ENCODE results near the gene PAK5.

PAK5 gene

GRCh38 chr20:9775176-9775575, 63.7 kb downstream of the PAK5 start:
- no peak for DNase-seq

GRCh38 chr20:9769954-9770353, 68.9 kb downstream of the PAK5 start:
- DNase-seq, result no peak

- no peak for DNase-seq
These were observed 77.4 kb downstream of the PAK5 start for GRCh38 chr20:9761476-9761875.

- no peak for DNase-seq
These were observed 79.5 kb downstream of the PAK5 start for GRCh38 chr20:9759392-9759791.

GRCh38 chr20:9758752-9759151, 80.1 kb downstream of the PAK5 start:
- DNase-seq, result no peak

GRCh38 chr20:9756660-9757059, 82.2 kb downstream of the PAK5 start:
- DNase-seq, result no peak

GRCh38 chr20:9755301-9755700, 83.6 kb downstream of the PAK5 start:
- no peak for DNase-seq

- no peak for DNase-seq
These were observed 94.3 kb downstream of the PAK5 start for GRCh38 chr20:9744551-9744950.

GRCh38 chr20:9743871-9744270, 95.0 kb downstream of the PAK5 start:
- no peak for DNase-seq

- DNase-seq, result no peak
These were observed 96.1 kb downstream of the PAK5 start for GRCh38 chr20:9742821-9743220.

GRCh38 chr20:9741996-9742395, 96.9 kb downstream of the PAK5 start:
- no peak for DNase-seq

GRCh38 chr20:9740486-9740885, 98.4 kb downstream of the PAK5 start:
- no peak for DNase-seq

GRCh38 chr20:9739991-9740390, 98.9 kb downstream of the PAK5 start:
- no peak for DNase-seq

GRCh38 chr20:9736373-9736772, 102.5 kb downstream of the PAK5 start:
- DNase-seq, result no peak

- no peak for DNase-seq
These were observed 115.2 kb downstream of the PAK5 start for GRCh38 chr20:9723501-9724202.

- DNase-seq, result no peak
These were observed 127.0 kb downstream of the PAK5 start for GRCh38 chr20:9711872-9712271.

- DNase-seq, result no peak
These were observed 128.2 kb downstream of the PAK5 start for GRCh38 chr20:9710685-9711084.

GRCh38 chr20:9705722-9706476, 133.0 kb downstream of the PAK5 start:
- DNase-seq, result no peak

- DNase-seq, result no peak
These were observed 139.7 kb downstream of the PAK5 start for GRCh38 chr20:9699181-9699580.

GRCh38 chr20:9689041-9689440, 149.8 kb downstream of the PAK5 start:
- DNase-seq, result no peak

GRCh38 chr20:9686866-9687265, 152.0 kb downstream of the PAK5 start:
- DNase-seq, result no peak

- DNase-seq, result no peak
These were observed 152.4 kb downstream of the PAK5 start for GRCh38 chr20:9686455-9686854.

- DNase-seq, result no peak
These were observed 152.9 kb downstream of the PAK5 start for GRCh38 chr20:9686001-9686400.

GRCh38 chr20:9685011-9685410, 153.9 kb downstream of the PAK5 start:
- DNase-seq, result no peak
